SK-N-SH treated with all-trans-retinoic acid at 6 μM for 48 hours (cell line): ENCODE results near the gene UBXN6.

Source experiments
- ARNTL ChIP-seq: fragments of 450-650 bp; formaldehyde crosslinking; IDR thresholded peaks from 2 replicates; pipeline ENCODE4 v1.5.0; 2020; ENCODE audit warnings: low read depth, mild to moderate bottlenecking, moderate library complexity, borderline replicate concordance
- CREB5 ChIP-seq: fragments of 250-450 bp; sonication (Bioruptor Pico); IDR thresholded peaks from 2 replicates; pipeline ENCODE4 v1.5.1; 2020; ENCODE audit warnings: low read depth, mild to moderate bottlenecking, moderate library complexity
- ESRRG ChIP-seq: fragments of 250-450 bp; sonication (Bioruptor Pico); IDR thresholded peaks from 2 replicates; pipeline ENCODE4 v1.6.1; 2021; ENCODE audit warnings: mild to moderate bottlenecking
- ISL1 ChIP-seq: fragments of 250-450 bp; sonication (Bioruptor Pico); IDR thresholded peaks from 2 replicates; pipeline ENCODE4 v2.1.2; 2022; ENCODE audit warnings: mild to moderate bottlenecking, moderate library complexity
- PPARA ChIP-seq: fragments of 250-450 bp; sonication (Bioruptor Pico); IDR thresholded peaks from 2 replicates; pipeline ENCODE4 v1.5.0; 2020; ENCODE audit warnings: mild to moderate bottlenecking, borderline replicate concordance
- TOX ChIP-seq: fragments of 250-450 bp; sonication (Bioruptor Pico); IDR thresholded peaks from 2 replicates; pipeline ENCODE4 v1.8.0; 2021; ENCODE audit warnings: mild to moderate bottlenecking, moderate library complexity, borderline replicate concordance
- ZNF565 ChIP-seq: fragments of 450-650 bp; formaldehyde crosslinking; conservative IDR thresholded peaks from 2 replicates; pipeline ENCODE4 v1.5.0; 2020; ENCODE audit warnings: low read depth, mild to moderate bottlenecking, moderate library complexity

DNA sequence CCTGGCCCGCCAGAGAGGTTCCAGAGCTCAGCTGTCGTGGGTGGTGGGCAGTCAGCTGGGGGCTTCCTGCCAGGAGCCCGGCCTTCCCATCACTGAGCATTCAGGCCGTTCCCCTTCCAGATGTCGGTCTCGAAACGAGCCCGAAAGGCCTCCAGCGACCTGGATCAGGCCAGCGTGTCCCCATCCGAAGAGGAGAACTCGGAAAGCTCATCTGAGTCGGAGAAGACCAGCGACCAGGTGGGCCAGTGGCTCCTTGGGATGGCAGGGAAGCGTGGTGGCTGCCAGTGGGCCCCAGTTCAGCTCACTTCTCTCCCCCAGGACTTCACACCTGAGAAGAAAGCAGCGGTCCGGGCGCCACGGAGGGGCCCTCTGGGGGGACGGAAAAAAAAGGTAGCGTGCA lies 33.9 kb upstream of the UBXN6 start:
- TF ChIP-seq ARNTL (CRISPR knock-in tag) = no peak
- TF ChIP-seq TOX (CRISPR knock-in tag) = no peak
- TF ChIP-seq CREB5 (CRISPR knock-in tag) = no peak
- TF ChIP-seq PPARA (CRISPR knock-in tag) = no peak
- TF ChIP-seq ZNF565 (CRISPR knock-in tag) = no peak
- no peak for TF ChIP-seq ESRRG (CRISPR knock-in tag)
- TF ChIP-seq ISL1 (CRISPR knock-in tag) = no peak
